ENCODE results near the gene ERI3.

The ERI3 gene

DNA sequence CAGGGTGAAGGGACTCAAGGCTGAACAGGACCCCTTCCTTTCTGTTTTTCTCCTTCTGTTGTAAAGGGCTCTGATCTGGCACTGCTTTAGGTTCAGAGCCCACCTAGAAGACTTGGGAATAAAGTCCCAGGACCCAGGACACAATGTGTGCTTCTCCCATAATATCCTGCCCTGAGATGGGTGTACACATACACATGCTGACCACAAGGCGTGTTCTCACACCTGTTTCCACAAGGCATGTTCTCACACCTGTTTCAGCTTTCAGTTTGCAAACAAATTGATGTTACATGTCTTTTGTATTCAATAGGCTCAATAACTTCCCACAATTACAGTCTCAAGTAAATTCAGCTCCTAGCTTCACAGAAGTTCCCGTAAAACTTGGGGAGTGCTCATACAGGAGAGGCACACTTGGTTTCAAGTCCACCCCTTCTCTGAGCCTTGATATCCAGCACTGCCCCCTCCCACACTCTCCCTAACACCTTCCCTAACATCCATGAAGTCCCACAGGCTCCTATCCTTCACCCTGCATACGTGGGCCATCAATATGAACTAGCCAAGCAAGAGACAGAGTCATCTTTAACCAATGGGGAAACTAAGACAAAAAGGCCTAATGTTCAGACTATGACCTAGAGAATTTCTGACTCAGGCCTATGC lies 41.7 kb downstream of the ERI3 start:
- H3K27me3 ChIP-seq (ENCODE audit: insufficient read depth, low read length, poor library complexity, severe bottlenecking) = no peaks in the 10 kb centered on the region
- H3K4me3 ChIP-seq (ENCODE audit: low read length, poor library complexity, severe bottlenecking) = no peak overlapping the region
- H3K36me3 ChIP-seq (ENCODE audit: insufficient read depth, low read length) = peaks cover 71% of the 10 kb centered on the region; the same call in 1 of the 2 replicates
- peaks cover 13% of the 10 kb centered on the region for H3K4me1 ChIP-seq (ENCODE audit: insufficient read depth, low read length, poor library complexity, severe bottlenecking)
- no peak overlapping the region for H2AFZ ChIP-seq (ENCODE audit: low read length)
- no peaks in the 10 kb centered on the region for H4K20me1 ChIP-seq (ENCODE audit: insufficient read depth, low read length, poor library complexity, severe bottlenecking)
- no peaks in the 10 kb centered on the region for H3K9me2 ChIP-seq (replicated peaks; ENCODE audit: low read depth, low read length)
- H3K4me2 ChIP-seq (ENCODE audit: low read depth, low read length, poor library complexity, severe bottlenecking) = no peak overlapping the region
- TF ChIP-seq, protein P1, sequence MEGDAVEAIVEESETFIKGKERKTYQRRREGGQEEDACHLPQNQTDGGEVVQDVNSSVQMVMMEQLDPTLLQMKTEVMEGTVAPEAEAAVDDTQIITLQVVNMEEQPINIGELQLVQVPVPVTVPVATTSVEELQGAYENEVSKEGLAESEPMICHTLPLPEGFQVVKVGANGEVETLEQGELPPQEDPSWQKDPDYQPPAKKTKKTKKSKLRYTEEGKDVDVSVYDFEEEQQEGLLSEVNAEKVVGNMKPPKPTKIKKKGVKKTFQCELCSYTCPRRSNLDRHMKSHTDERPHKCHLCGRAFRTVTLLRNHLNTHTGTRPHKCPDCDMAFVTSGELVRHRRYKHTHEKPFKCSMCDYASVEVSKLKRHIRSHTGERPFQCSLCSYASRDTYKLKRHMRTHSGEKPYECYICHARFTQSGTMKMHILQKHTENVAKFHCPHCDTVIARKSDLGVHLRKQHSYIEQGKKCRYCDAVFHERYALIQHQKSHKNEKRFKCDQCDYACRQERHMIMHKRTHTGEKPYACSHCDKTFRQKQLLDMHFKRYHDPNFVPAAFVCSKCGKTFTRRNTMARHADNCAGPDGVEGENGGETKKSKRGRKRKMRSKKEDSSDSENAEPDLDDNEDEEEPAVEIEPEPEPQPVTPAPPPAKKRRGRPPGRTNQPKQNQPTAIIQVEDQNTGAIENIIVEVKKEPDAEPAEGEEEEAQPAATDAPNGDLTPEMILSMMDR (conservative IDR thresholded peaks at IDR 0.05; ENCODE audit: low read length) = no peak
- TF ChIP-seq EZH2phosphoT487 (IDR thresholded peaks at IDR 0.05; ENCODE audit: borderline replicate concordance) = no peak
- H3F3A ChIP-seq (ENCODE audit: low read depth) = no peaks in the 10 kb centered on the region
- no peak overlapping the region for H3K9ac ChIP-seq (ENCODE audit: low read depth, low read length, poor library complexity, severe bottlenecking)
- no peaks in the 10 kb centered on the region for H3K9me3 ChIP-seq (ENCODE audit: insufficient read depth, low read depth, low read length)
- H3K79me2 ChIP-seq (ENCODE audit: insufficient read depth, low read length) = no peaks in the 10 kb centered on the region

DNA sequence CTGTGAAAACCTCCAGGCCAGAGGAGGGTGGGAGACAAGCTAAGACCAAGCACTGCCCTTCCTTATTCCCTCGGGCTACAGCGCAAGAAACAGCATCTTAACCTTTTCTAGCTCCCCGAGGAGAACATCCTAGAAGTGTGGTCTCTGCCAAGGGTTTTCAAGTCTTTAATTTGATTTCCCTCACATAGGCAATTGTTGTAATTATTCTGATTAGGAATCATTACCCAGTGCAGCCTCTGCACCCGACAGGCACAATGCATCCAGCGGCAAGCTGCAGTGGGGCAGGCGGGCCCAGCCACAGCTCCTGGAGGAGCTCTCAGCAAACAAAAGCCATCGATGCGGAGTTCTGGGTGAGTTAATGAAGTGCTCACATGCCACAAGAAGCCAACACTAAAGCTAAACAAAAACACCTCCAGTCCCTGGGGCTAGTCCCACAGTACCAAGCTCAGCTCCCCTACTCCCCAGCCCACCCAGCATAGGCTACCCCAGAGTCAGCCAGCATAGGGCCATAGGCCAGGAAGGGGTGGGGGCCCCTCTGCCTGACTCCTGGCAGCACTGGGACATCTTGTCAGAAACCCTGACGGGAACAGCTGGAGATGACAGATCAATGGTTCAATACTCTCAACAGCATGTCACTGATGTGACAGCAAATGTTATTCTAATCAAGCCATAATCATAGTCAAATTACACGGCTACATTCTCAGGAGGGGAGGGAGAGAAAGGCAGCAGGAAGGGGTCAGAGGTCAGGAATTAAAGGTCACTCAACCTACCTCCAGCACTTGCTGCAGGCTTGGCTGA lies 42.5 kb downstream of the ERI3 start:
- Histone ChIP-seq H3K36me3 (ENCODE audit: insufficient read depth, low read length) (peaks cover 73% of the 10 kb centered on the region; the same call in 1 of the 2 replicates), H2AFZ (ENCODE audit: low read length) (no peak overlapping the region)

DNA sequence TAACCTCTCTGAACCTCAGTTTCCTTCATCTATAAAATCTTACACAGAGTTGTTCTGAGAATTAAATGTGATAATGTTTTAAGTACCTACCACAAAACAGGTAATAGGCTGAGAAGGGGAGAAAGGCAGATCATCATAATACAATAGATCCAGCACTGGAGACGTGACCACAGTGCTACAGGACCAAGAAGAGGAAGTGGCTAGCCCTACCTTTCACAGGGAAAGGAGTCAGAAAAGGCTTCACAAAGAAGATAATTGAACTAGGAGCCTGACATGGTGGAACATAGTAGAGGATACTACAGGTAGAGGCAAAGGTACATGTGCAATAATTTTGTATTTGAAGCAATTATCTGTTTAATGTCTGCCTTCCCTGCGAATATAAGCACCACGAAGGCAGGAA lies 45.1 kb downstream of the ERI3 start:
- H2AFZ ChIP-seq (ENCODE audit: low read length) = no peak overlapping the region
- H3F3A ChIP-seq (ENCODE audit: low read depth) = no peaks in the 10 kb centered on the region
- peaks cover 80% of the 10 kb centered on the region; the same call in 1 of the 2 replicates for H3K36me3 ChIP-seq (ENCODE audit: insufficient read depth, low read length)
- no peaks in the 10 kb centered on the region for H3K9me2 ChIP-seq (replicated peaks; ENCODE audit: low read depth, low read length)
- TF ChIP-seq, protein P1 (conservative IDR thresholded peaks at IDR 0.05; ENCODE audit: low read length) = no peak
- no peaks in the 10 kb centered on the region for H4K20me1 ChIP-seq (ENCODE audit: insufficient read depth, low read length, poor library complexity, severe bottlenecking)
- no peak overlapping the region for H3K4me3 ChIP-seq (ENCODE audit: low read length, poor library complexity, severe bottlenecking)
- H3K9me3 ChIP-seq (ENCODE audit: insufficient read depth, low read depth, low read length) = no peaks in the 10 kb centered on the region
- H3K9ac ChIP-seq (ENCODE audit: low read depth, low read length, poor library complexity, severe bottlenecking) = no peak overlapping the region
- no peaks in the 10 kb centered on the region for H3K4me1 ChIP-seq (ENCODE audit: insufficient read depth, low read length, poor library complexity, severe bottlenecking)
- no peak overlapping the region for H3K4me2 ChIP-seq (ENCODE audit: low read depth, low read length, poor library complexity, severe bottlenecking)
- H3K27me3 ChIP-seq (ENCODE audit: insufficient read depth, low read length, poor library complexity, severe bottlenecking) = no peaks in the 10 kb centered on the region
- no peaks in the 10 kb centered on the region for H3K79me2 ChIP-seq (ENCODE audit: insufficient read depth, low read length)

More for the DNA sequence above, 42.5 kb downstream of the ERI3 start:
- Histone ChIP-seq H4K20me1 (ENCODE audit: insufficient read depth, low read length, poor library complexity, severe bottlenecking) (no peaks in the 10 kb centered on the region), H3K4me2 (ENCODE audit: low read depth, low read length, poor library complexity, severe bottlenecking) (no peak overlapping the region), H3K9me2 (replicated peaks; ENCODE audit: low read depth, low read length) (no peaks in the 10 kb centered on the region), H3K27me3 (ENCODE audit: insufficient read depth, low read length, poor library complexity, severe bottlenecking) (no peaks in the 10 kb centered on the region), H3K9ac (ENCODE audit: low read depth, low read length, poor library complexity, severe bottlenecking) (no peak overlapping the region), H3K4me1 (ENCODE audit: insufficient read depth, low read length, poor library complexity, severe bottlenecking) (peaks cover 13% of the 10 kb centered on the region), H3K9me3 (ENCODE audit: insufficient read depth, low read depth, low read length) (no peaks in the 10 kb centered on the region), H3K79me2 (ENCODE audit: insufficient read depth, low read length) (no peaks in the 10 kb centered on the region), H3K4me3 (ENCODE audit: low read length, poor library complexity, severe bottlenecking) (no peak overlapping the region), H3F3A (ENCODE audit: low read depth) (no peaks in the 10 kb centered on the region)
- TF ChIP-seq EZH2phosphoT487 (IDR thresholded peaks at IDR 0.05; ENCODE audit: borderline replicate concordance) = no peak
- TF ChIP-seq, protein P1 (conservative IDR thresholded peaks at IDR 0.05; ENCODE audit: low read length) = no peak
